Transverse colon (tissue), 4 donors: ENCODE data around the gene CALHM4. TPM values are rescaled to one million over a fixed set of nuclear protein-coding genes. Genes with fewer than 3 reads are reported as not detected.

Source experiments
- DNase-seq: peaks from one replicate; pipeline ENCODE4 v3.0.0-alpha.2; 2019
- H3K27ac ChIP-seq, 4 donors: fragments of 200-600 bp; sonication (generic); 2 replicates each; pipeline ENCODE4 v1.5.1; 2016 to 2018; ENCODE audit warnings: inconsistent platforms in 4 of 4
- H3K27me3 ChIP-seq: fragments of 200-600 bp; sonication (generic); 2 replicates; pipeline ENCODE4 v1.5.1; 2017; ENCODE audit warnings: inconsistent platforms
- H3K36me3 ChIP-seq, 4 donors: fragments of 200-600 bp; sonication (generic); 2 replicates each; pipeline ENCODE4 v1.5.1; 2017 to 2019; ENCODE audit warnings: inconsistent platforms in 4 of 4
- H3K4me1 ChIP-seq, 4 donors: fragments of 200-600 bp; sonication (generic); 2 replicates each; pipeline ENCODE4 v1.5.1; 2017 to 2020; ENCODE audit warnings: inconsistent platforms in 4 of 4
- H3K4me3 ChIP-seq, 4 donors: fragments of 200-600 bp; sonication (generic); 1 replicate in 1 of 4; 2 replicates in 3 of 4; pipeline versions ENCODE4 v1.5.1 to v1.6.1; 2017 to 2019; ENCODE audit warnings: inconsistent platforms in 4 of 4
- H3K9me3 ChIP-seq, 2 donors: fragments of 200-600 bp; sonication (generic); 2 replicates each; pipeline ENCODE4 v1.5.1; 2017 to 2019; ENCODE audit warnings: inconsistent platforms in 2 of 2
- CTCF ChIP-seq, 5 experiments: fragments of 200-600 bp in 3 of 5; fragments of 450-650 bp in 2 of 5; sonication (generic) in 3 of 5; IDR thresholded peaks; 1 replicate in 2 of 5; 2 replicates in 3 of 5; pipeline ENCODE4 v1.5.1; 2016 to 2017; ENCODE audit warnings: antibody characterized with exemption in 5 of 5, inconsistent platforms in 3 of 5, mild to moderate bottlenecking in 2 of 5, moderate library complexity in 1 of 5
- EP300 ChIP-seq: sonication (generic); formaldehyde crosslinking; IDR thresholded peaks from one replicate; pipeline ENCODE4 v1.6.1; 2017; ENCODE audit warnings: antibody characterized with exemption, low read depth
- POLR2A ChIP-seq: fragments of 450-650 bp; IDR thresholded peaks from one replicate; pipeline ENCODE4 v1.6.1; 2016; ENCODE audit warnings: antibody characterized with exemption, mild to moderate bottlenecking, moderate library complexity
- POLR2AphosphoS5 ChIP-seq, 3 donors: sonication (generic); formaldehyde crosslinking; IDR thresholded peaks; one replicate each; pipeline ENCODE4 v1.6.1; 2016; ENCODE audit warnings: antibody characterized with exemption in 3 of 3
- WGBS, 2 donors: methylation state at CpG; one replicate each; pipeline ENCODE4 v1.1.5; 2018; ENCODE audit warnings: low coverage in 1 of 2; 5-methylcytosine and 5-hydroxymethylcytosine counted together
- in situ Hi-C, 4 donors: fragments of 200-750 bp; cut with MboI; loops; one replicate each; pipeline versions ENCODE4 v1.15.0 to v1.15.1; 2017; ENCODE audit warnings: low sequenced_read_pairs in 3 of 4, low pct_ligation_motif_present in 1 of 4, low pct_unique_long_range_greater_than_20kb in 1 of 4
- intact Hi-C: fragments of 100-400 bp; cut with DNase I; formaldehyde crosslinking; loops from one replicate; pipeline ENCODE4 v1.15.1; 2023; ENCODE audit warnings: low total_unique reads
- total RNA-seq, 4 donors: library from RNA; depleted of rRNA; stranded (reverse); fragments of >200 nt; gene quantifications; one replicate each; pipeline ENCODE4 v1.1.0, GENCODE V29; 2016

The CALHM4 gene
- total RNA-seq, 4 donors from 2014 or later, result not detected

- peaks cover 6% of the 10 kb centered on the region for H3K27me3 ChIP-seq
- TF ChIP-seq EP300 (no peak), POLR2AphosphoS5 (IDR thresholded peaks at IDR 0.05) (no peak), POLR2A (no peak), CTCF (IDR thresholded peaks at IDR 0.05) (no peak)
- H3K36me3 ChIP-seq, result no peaks in the 10 kb centered on the region
- no peaks in the 10 kb centered on the region for H3K9me3 ChIP-seq
- in situ Hi-C loops (no loop called here), intact Hi-C loops (no loop called here)
- DNase-seq, result no peak
- H3K27ac ChIP-seq, result no peak overlapping the region
- H3K4me3 ChIP-seq, result no peak overlapping the region
- H3K4me1 ChIP-seq, result no peaks in the 10 kb centered on the region
- WGBS, 2 donors, result 62 to 72% methylated on average over 3 of the region's 3 CpGs
Measured at GRCh38 chr6:116528780-116529179, 24.8 kb upstream of the CALHM4 start.

GRCh38 chr6:116529466-116530290 lies 23.9 kb upstream of the CALHM4 start:
- Histone ChIP-seq H3K27me3 (peaks cover 6% of the 10 kb centered on the region), H3K4me3 (no peak overlapping the region), H3K36me3 (no peaks in the 10 kb centered on the region), H3K27ac (no peak overlapping the region), H3K9me3 (no peaks in the 10 kb centered on the region), H3K4me1 (no peaks in the 10 kb centered on the region)
- WGBS, 2 donors, result 88 to 91% methylated on average over 1 to 3 of the region's 3 CpGs
- intact Hi-C loops, result loop anchor here (10.0 kb wide), 1 partner anchor 245 kb away; no protein-coding TSS in a partner anchor
- in situ Hi-C loops, result loop anchor here (10.0 kb wide), 4 partner anchors 235 to 265 kb away; partner anchors contain the start of gene TSPYL1 (in 1 of the 4)
- no peak for DNase-seq
- TF ChIP-seq EP300 (no peak), POLR2A (no peak), CTCF (IDR thresholded peaks at IDR 0.05) (no peak), POLR2AphosphoS5 (IDR thresholded peaks at IDR 0.05) (no peak)

GRCh38 chr6:116530436-116530835 lies 23.1 kb upstream of the CALHM4 start:
- H3K9me3 ChIP-seq, result no peaks in the 10 kb centered on the region
- 42 to 54% methylated on average over 2 of the region's 2 CpGs for WGBS, 2 donors
- in situ Hi-C loops, result loop anchor here (10.0 kb wide), 4 partner anchors 236 to 266 kb away; partner anchors contain the start of gene TSPYL1 (in 1 of the 4)
- TF ChIP-seq EP300, result no peak
- TF ChIP-seq POLR2AphosphoS5 (IDR thresholded peaks at IDR 0.05), result no peak
- no peak for TF ChIP-seq POLR2A
- no peak for TF ChIP-seq CTCF (IDR thresholded peaks at IDR 0.05)
- H3K36me3 ChIP-seq, result no peaks in the 10 kb centered on the region
- H3K4me1 ChIP-seq, result no peaks in the 10 kb centered on the region
- H3K27ac ChIP-seq, result no peak overlapping the region
- H3K27me3 ChIP-seq, result peaks cover 6% of the 10 kb centered on the region
- no peak overlapping the region for H3K4me3 ChIP-seq
- DNase-seq, result no peak
- intact Hi-C loops, result loop anchor here (10.0 kb wide), 1 partner anchor 246 kb away; no protein-coding TSS in a partner anchor

- Histone ChIP-seq H3K36me3 (no peaks in the 10 kb centered on the region), H3K27ac (no peak overlapping the region), H3K9me3 (no peaks in the 10 kb centered on the region), H3K27me3 (peaks cover 6% of the 10 kb centered on the region), H3K4me1 (no peaks in the 10 kb centered on the region), H3K4me3 (no peak overlapping the region)
- peak; percentile 54 for DNase-seq
- in situ Hi-C loops, result loop anchor here (10.0 kb wide), 4 partner anchors 237 to 267 kb away; partner anchors contain the start of gene TSPYL1 (in 1 of the 4)
- 47 to 64% methylated on average over 9 to 12 of the region's 12 CpGs for WGBS, 2 donors
- TF ChIP-seq POLR2A (no peak), POLR2AphosphoS5 (IDR thresholded peaks at IDR 0.05) (no peak), CTCF (IDR thresholded peaks at IDR 0.05) (peak; percentile 73 to 80 (median 73)), EP300 (no peak)
- intact Hi-C loops, result loop anchor here (10.0 kb wide), 1 partner anchor 247 kb away; no protein-coding TSS in a partner anchor
Measured at GRCh38 chr6:116531675-116532570, 21.6 kb upstream of the CALHM4 start.
